ENCODE measurements around the gene TPM1.

DNA sequence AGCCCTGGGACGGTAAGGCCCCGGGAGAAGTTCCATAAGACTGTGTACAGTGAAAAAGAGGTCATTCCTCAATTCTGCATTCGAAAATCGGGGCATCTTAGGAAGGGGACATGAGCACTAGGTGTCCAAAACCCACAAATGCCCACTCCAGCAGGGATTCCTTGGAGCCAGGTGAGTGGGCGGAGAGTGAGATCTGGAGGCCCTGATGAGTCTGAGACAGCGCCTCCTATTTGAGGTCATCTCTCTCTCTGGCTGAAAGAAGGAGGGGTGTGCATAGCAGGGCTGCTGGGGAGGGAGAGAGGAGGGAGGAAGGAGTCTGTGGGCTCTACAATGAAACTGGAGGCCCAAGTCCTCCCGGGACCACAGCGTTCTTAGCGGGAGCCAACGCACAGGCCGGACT is 41.0 kb downstream of the TPM1 start:
- no peak for TF ChIP-seq REST (IDR thresholded peaks at IDR 0.05; ENCODE audit: low read depth, low read length)
- TF ChIP-seq SPI1 (IDR thresholded peaks at IDR 0.05; ENCODE audit: borderline replicate concordance, insufficient read depth, low read depth, low read length) = no peak
- no peak for TF ChIP-seq KAT2A (conservative IDR thresholded peaks at IDR 0.05; ENCODE audit: control insufficient read depth, low read depth, low read length)
- no peak for TF ChIP-seq TBL1XR1 (IDR thresholded peaks at IDR 0.05; ENCODE audit: low read depth, low read length)
- no peak for TF ChIP-seq USF2 (IDR thresholded peaks at IDR 0.05; ENCODE audit: borderline replicate concordance, low read depth, low read length)
- TF ChIP-seq EP300 (IDR thresholded peaks at IDR 0.05; ENCODE audit: borderline replicate concordance in 1 of 2, control insufficient read depth in 1 of 2, low read depth in 2 of 2, low read length in 2 of 2) = no peak
- TF ChIP-seq, protein P1, sequence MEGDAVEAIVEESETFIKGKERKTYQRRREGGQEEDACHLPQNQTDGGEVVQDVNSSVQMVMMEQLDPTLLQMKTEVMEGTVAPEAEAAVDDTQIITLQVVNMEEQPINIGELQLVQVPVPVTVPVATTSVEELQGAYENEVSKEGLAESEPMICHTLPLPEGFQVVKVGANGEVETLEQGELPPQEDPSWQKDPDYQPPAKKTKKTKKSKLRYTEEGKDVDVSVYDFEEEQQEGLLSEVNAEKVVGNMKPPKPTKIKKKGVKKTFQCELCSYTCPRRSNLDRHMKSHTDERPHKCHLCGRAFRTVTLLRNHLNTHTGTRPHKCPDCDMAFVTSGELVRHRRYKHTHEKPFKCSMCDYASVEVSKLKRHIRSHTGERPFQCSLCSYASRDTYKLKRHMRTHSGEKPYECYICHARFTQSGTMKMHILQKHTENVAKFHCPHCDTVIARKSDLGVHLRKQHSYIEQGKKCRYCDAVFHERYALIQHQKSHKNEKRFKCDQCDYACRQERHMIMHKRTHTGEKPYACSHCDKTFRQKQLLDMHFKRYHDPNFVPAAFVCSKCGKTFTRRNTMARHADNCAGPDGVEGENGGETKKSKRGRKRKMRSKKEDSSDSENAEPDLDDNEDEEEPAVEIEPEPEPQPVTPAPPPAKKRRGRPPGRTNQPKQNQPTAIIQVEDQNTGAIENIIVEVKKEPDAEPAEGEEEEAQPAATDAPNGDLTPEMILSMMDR (IDR thresholded peaks at IDR 0.05 in 2 of 3, conservative IDR thresholded peaks at IDR 0.05 in 1 of 3; ENCODE audit: control insufficient read depth in 2 of 3, extremely low read depth in 1 of 3, insufficient read depth in 1 of 3, low read depth in 3 of 3, low read length in 3 of 3) = no peak
- TF ChIP-seq ETV6 (conservative IDR thresholded peaks at IDR 0.05 in 1 of 2, IDR thresholded peaks at IDR 0.05 in 1 of 2; ENCODE audit: borderline replicate concordance in 1 of 2, low read depth in 1 of 2) = no peak
- TF ChIP-seq ATF3 (IDR thresholded peaks at IDR 0.05; ENCODE audit: borderline replicate concordance, extremely low read depth, low read depth, low read length) = no peak
- no peak for TF ChIP-seq NR2F1 (conservative IDR thresholded peaks at IDR 0.05)
- no peak for TF ChIP-seq IKZF1 (conservative IDR thresholded peaks at IDR 0.05)
- TF ChIP-seq RELA (IDR thresholded peaks at IDR 0.05; ENCODE audit: borderline replicate concordance, partially characterized antibody) = no peak

Measured in GM12878 (cell line).